HEK293 (cell line): ENCODE measurements around the gene ZER1.

Experiments used
- BCL11A ChIP-seq: fragments of 450-650 bp; formaldehyde crosslinking; IDR thresholded peaks from 2 replicates; pipeline ENCODE4 v1.5.1; 2016; ENCODE audit warnings: low read depth, missing biosample characterization, missing genetic modification characterization
- FEZF1 ChIP-seq: fragments of 450-650 bp; formaldehyde crosslinking; IDR thresholded peaks from 2 replicates; pipeline ENCODE4 v1.5.1; 2016; ENCODE audit warnings: missing biosample characterization, missing genetic modification characterization
- MYNN ChIP-seq: fragments of 450-650 bp; formaldehyde crosslinking; IDR thresholded peaks from 2 replicates; pipeline ENCODE4 v1.5.1; 2016; ENCODE audit warnings: missing biosample characterization, missing genetic modification characterization, borderline replicate concordance
- MZF1 ChIP-seq: fragments of 450-650 bp; formaldehyde crosslinking; IDR thresholded peaks from 2 replicates; pipeline ENCODE4 v1.5.1; 2017; ENCODE audit warnings: missing biosample characterization, missing genetic modification characterization, borderline replicate concordance
- SP2 ChIP-seq: fragments of 450-650 bp; formaldehyde crosslinking; IDR thresholded peaks from 2 replicates; pipeline ENCODE4 v1.5.1; 2016; ENCODE audit warnings: missing biosample characterization, missing genetic modification characterization
- SP3 ChIP-seq: fragments of 450-650 bp; formaldehyde crosslinking; IDR thresholded peaks from 2 replicates; pipeline ENCODE4 v1.5.1; 2016; ENCODE audit warnings: missing biosample characterization, missing genetic modification characterization
- ZBTB21 ChIP-seq: fragments of 450-650 bp; formaldehyde crosslinking; IDR thresholded peaks from 2 replicates; pipeline ENCODE4 v1.5.1; 2017; ENCODE audit warnings: missing biosample characterization, missing genetic modification characterization
- ZNF112 ChIP-seq: fragments of 450-650 bp; formaldehyde crosslinking; IDR thresholded peaks from 2 replicates; pipeline ENCODE4 v1.5.0; 2017; ENCODE audit warnings: missing biosample characterization, missing genetic modification characterization
- ZNF121 ChIP-seq: fragments of 450-650 bp; formaldehyde crosslinking; IDR thresholded peaks from 2 replicates; pipeline ENCODE4 v1.5.1; 2016; ENCODE audit warnings: missing biosample characterization, missing genetic modification characterization
- ZNF292 ChIP-seq: fragments of 450-650 bp; formaldehyde crosslinking; IDR thresholded peaks from 2 replicates; pipeline ENCODE4 v1.5.1; 2016; ENCODE audit warnings: low read depth, missing biosample characterization, missing genetic modification characterization, borderline replicate concordance
- ZNF341 ChIP-seq: fragments of 450-650 bp; formaldehyde crosslinking; IDR thresholded peaks from 2 replicates; pipeline ENCODE4; 2016; ENCODE audit warnings: low read depth, missing biosample characterization, missing genetic modification characterization
- ZNF391 ChIP-seq: fragments of 450-650 bp; formaldehyde crosslinking; IDR thresholded peaks from 2 replicates; pipeline ENCODE4 v1.5.1; 2016; ENCODE audit warnings: low read depth, missing biosample characterization, missing genetic modification characterization, borderline replicate concordance
- ZNF394 ChIP-seq: fragments of 450-650 bp; formaldehyde crosslinking; IDR thresholded peaks from 2 replicates; pipeline ENCODE4 v1.5.1; 2016; ENCODE audit warnings: missing biosample characterization, missing genetic modification characterization, mild to moderate bottlenecking, moderate library complexity, borderline replicate concordance
- ZNF561 ChIP-seq: fragments of 450-650 bp; IDR thresholded peaks from 2 replicates; pipeline ENCODE4 v1.5.1; 2018; ENCODE audit warnings: missing biosample characterization, missing genetic modification characterization, borderline replicate concordance
- ZNF623 ChIP-seq: fragments of 450-650 bp; formaldehyde crosslinking; IDR thresholded peaks from 2 replicates; pipeline ENCODE4 v1.5.1; 2016; ENCODE audit warnings: missing biosample characterization, missing genetic modification characterization
- ZNF624 ChIP-seq: fragments of 450-650 bp; formaldehyde crosslinking; IDR thresholded peaks from 2 replicates; pipeline ENCODE4 v1.5.1; 2017; ENCODE audit warnings: missing biosample characterization, missing genetic modification characterization
- ZNF654 ChIP-seq: fragments of 450-650 bp; formaldehyde crosslinking; IDR thresholded peaks from 2 replicates; pipeline ENCODE4 v1.5.1; 2016; ENCODE audit warnings: low read depth, missing biosample characterization, missing genetic modification characterization
- ZNF707 ChIP-seq: fragments of 450-650 bp; formaldehyde crosslinking; IDR thresholded peaks from 2 replicates; pipeline ENCODE4 v1.5.1; 2016; ENCODE audit warnings: missing biosample characterization, missing genetic modification characterization
- ZNF792 ChIP-seq: fragments of 450-650 bp; formaldehyde crosslinking; IDR thresholded peaks from 2 replicates; pipeline ENCODE4 v1.5.1; 2016; ENCODE audit warnings: missing biosample characterization, missing genetic modification characterization
- ZSCAN23 ChIP-seq: fragments of 450-650 bp; formaldehyde crosslinking; IDR thresholded peaks from 2 replicates; pipeline ENCODE4 v1.5.1; 2016; ENCODE audit warnings: missing biosample characterization, missing genetic modification characterization
- ZSCAN30 ChIP-seq: fragments of 450-650 bp; IDR thresholded peaks from 2 replicates; pipeline ENCODE4 v1.5.1; 2018; ENCODE audit warnings: missing biosample characterization, mild to moderate bottlenecking, missing genetic modification characterization, moderate library complexity
- TF ChIP-seq, protein P1 (sequence below): fragments of 450-650 bp; formaldehyde crosslinking; IDR thresholded peaks from 2 replicates; pipeline ENCODE4 v1.5.1; 2016; ENCODE audit warnings: missing biosample characterization, missing genetic modification characterization, low read depth
- TF ChIP-seq, protein P2 (sequence below): fragments of 450-650 bp; formaldehyde crosslinking; IDR thresholded peaks from 2 replicates; pipeline ENCODE4 v1.5.1; 2016; ENCODE audit warnings: missing biosample characterization, missing genetic modification characterization
- TF ChIP-seq, protein P3 (sequence below): fragments of 450-650 bp; formaldehyde crosslinking; IDR thresholded peaks from 2 replicates; pipeline ENCODE4 v1.5.1; 2017; ENCODE audit warnings: missing biosample characterization, missing genetic modification characterization
- TF ChIP-seq, protein P4 (sequence below): fragments of 450-650 bp; formaldehyde crosslinking; IDR thresholded peaks from 2 replicates; pipeline ENCODE4 v1.5.1; 2017; ENCODE audit warnings: missing biosample characterization, missing genetic modification characterization

The ZER1 gene

DNA sequence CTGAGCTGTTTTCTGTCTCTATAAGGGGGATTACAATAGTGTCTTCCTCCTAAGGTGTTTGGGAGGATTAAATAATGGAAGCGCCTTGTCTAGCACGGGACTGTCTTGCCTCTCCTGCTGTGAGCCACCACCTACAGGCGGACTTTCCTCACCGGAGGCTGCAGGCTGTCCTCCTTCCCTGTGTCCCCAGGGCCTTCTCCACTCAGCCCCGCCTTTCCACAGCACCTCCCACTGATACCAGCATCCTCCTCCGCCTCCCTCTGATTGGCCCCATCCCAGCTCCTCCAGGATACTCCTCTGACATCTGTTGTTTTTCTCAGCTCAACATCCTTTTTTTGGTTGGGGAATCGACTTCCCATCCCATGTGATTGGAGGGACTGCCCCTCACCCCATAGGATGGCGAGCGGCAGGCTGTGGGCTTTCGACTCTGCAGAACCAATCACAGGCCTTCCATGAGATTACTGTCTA lies 46.9 kb downstream of the ZER1 start (continued):
- TF ChIP-seq, protein P1, sequence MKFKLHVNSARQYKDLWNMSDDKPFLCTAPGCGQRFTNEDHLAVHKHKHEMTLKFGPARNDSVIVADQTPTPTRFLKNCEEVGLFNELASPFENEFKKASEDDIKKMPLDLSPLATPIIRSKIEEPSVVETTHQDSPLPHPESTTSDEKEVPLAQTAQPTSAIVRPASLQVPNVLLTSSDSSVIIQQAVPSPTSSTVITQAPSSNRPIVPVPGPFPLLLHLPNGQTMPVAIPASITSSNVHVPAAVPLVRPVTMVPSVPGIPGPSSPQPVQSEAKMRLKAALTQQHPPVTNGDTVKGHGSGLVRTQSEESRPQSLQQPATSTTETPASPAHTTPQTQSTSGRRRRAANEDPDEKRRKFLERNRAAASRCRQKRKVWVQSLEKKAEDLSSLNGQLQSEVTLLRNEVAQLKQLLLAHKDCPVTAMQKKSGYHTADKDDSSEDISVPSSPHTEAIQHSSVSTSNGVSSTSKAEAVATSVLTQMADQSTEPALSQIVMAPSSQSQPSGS (tag by site-specific recombination): no peak
- no peak; the same call in 1 of the 2 replicates for TF ChIP-seq ZNF391 (tag by site-specific recombination)
- TF ChIP-seq ZNF292 (tag by site-specific recombination): no peak
- no peak for TF ChIP-seq BCL11A
- TF ChIP-seq ZNF121 (tag by site-specific recombination): 0 out of 2 replicates have a peak, but pooled peaks have one; percentile 4
- TF ChIP-seq ZNF623 (tag by site-specific recombination): no peak
- TF ChIP-seq ZNF561 (tag by site-specific recombination): no peak
- peak; percentile 96 for TF ChIP-seq SP2 (tag by site-specific recombination)
- no peak for TF ChIP-seq FEZF1 (tag by site-specific recombination)
- TF ChIP-seq ZNF341: peak; percentile 75
- peak; percentile 55 for TF ChIP-seq SP3 (tag by site-specific recombination)
- TF ChIP-seq, protein P2, sequence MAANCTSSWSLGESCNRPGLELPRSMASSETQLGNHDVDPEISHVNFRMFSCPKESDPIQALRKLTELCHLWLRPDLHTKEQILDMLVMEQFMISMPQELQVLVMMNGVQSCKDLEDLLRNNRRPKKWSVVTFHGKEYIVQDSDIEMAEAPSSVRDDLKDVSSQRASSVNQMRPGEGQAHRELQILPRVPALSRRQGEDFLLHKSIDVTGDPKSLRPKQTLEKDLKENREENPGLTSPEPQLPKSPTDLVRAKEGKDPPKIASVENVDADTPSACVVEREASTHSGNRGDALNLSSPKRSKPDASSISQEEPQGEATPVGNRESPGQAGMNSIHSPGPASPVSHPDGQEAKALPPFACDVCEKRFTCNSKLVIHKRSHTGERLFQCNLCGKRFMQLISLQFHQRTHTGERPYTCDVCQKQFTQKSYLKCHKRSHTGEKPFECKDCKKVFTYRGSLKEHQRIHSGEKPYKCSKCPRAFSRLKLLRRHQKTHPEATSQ: no peak
- no peak for TF ChIP-seq ZBTB21 (tag by site-specific recombination)
- no peak for TF ChIP-seq MZF1 (tag by site-specific recombination)
- TF ChIP-seq, protein P3, sequence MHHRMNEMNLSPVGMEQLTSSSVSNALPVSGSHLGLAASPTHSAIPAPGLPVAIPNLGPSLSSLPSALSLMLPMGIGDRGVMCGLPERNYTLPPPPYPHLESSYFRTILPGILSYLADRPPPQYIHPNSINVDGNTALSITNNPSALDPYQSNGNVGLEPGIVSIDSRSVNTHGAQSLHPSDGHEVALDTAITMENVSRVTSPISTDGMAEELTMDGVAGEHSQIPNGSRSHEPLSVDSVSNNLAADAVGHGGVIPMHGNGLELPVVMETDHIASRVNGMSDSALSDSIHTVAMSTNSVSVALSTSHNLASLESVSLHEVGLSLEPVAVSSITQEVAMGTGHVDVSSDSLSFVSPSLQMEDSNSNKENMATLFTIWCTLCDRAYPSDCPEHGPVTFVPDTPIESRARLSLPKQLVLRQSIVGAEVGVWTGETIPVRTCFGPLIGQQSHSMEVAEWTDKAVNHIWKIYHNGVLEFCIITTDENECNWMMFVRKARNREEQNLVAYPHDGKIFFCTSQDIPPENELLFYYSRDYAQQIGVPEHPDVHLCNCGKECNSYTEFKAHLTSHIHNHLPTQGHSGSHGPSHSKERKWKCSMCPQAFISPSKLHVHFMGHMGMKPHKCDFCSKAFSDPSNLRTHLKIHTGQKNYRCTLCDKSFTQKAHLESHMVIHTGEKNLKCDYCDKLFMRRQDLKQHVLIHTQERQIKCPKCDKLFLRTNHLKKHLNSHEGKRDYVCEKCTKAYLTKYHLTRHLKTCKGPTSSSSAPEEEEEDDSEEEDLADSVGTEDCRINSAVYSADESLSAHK (tag by site-specific recombination): no peak
- TF ChIP-seq, protein P4, sequence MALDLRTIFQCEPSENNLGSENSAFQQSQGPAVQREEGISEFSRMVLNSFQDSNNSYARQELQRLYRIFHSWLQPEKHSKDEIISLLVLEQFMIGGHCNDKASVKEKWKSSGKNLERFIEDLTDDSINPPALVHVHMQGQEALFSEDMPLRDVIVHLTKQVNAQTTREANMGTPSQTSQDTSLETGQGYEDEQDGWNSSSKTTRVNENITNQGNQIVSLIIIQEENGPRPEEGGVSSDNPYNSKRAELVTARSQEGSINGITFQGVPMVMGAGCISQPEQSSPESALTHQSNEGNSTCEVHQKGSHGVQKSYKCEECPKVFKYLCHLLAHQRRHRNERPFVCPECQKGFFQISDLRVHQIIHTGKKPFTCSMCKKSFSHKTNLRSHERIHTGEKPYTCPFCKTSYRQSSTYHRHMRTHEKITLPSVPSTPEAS (tag by site-specific recombination): no peak
- TF ChIP-seq ZSCAN23 (tag by site-specific recombination): no peak; the same call in 1 of the 2 replicates
- no peak for TF ChIP-seq ZNF112 (tag by site-specific recombination)
- TF ChIP-seq ZNF654 (tag by site-specific recombination): no peak
- TF ChIP-seq ZNF792 (tag by site-specific recombination): no peak
- TF ChIP-seq ZNF707: no peak
- no peak for TF ChIP-seq MYNN
- TF ChIP-seq ZNF624 (tag by site-specific recombination): no peak
- TF ChIP-seq ZSCAN30 (tag by site-specific recombination): no peak
- peak; percentile 100 for TF ChIP-seq ZNF394 (tag by site-specific recombination)
